ENCODE data around the gene DEPDC7. TPM values are rescaled to one million over a fixed set of nuclear protein-coding genes. Genes with fewer than 3 reads are reported as not detected.

Gene DEPDC7
- total and polyA plus RNA-seq, 2 of the 4 experiments (the other 2 are of a cell fraction): 7.4 to 9.7 TPM

DNA sequence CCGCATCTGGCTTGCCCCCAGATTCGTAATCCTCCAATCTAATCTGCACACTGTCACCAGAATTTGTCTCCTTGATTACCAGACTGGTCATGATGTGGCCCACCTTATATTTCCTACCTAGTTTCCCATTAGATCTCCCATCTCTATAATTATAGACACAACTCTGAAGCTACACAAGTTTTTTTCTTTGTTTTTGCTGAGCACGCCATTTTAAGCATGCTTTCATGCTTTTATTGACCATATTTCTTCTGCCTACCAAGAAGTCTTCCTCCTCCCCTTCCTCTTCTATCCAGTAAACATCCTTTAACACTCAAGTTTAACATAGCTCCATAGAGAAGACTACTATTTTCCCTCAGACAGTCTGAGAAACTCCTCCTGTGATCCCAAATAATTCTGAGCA lies 24.3 kb upstream of the DEPDC7 start:
- ChIA-PET POLR2A (ENCODE audit: unreplicated experiment) (no interaction called here), CTCF (no interaction called here)
- TF ChIP-seq MAFK (IDR thresholded peaks at IDR 0.05; ENCODE audit: low read depth, low read length) (peak; percentile 42; the same call in 1 of the 2 replicates), POLR2A (IDR thresholded peaks at IDR 0.05; ENCODE audit: low read depth, low read length) (no peak)
- no peaks in the 10 kb centered on the region for H4K20me1 ChIP-seq (ENCODE audit: insufficient read depth, low read length)
- WGBS, 2 experiments (ENCODE audit: extremely low coverage in 2 of 2, insufficient read length in 1 of 2): 88% methylated on average over 3 of the region's 3 CpGs; no CpG with 5 or more reads in 1 of the 2 experiments
- ATAC-seq (ENCODE audit: low read depth) (no peak), DNase-seq (no peak)
- no peak overlapping the region for H2AK5ac ChIP-seq (ENCODE audit: low read depth, low read length)
- no peak overlapping the region for H3K4me3 ChIP-seq (ENCODE audit: insufficient read depth, low read depth, low read length)
- H3K4ac ChIP-seq (ENCODE audit: low read depth, low read length): no peak overlapping the region
- BruUV-seq (replicated peaks): no TSS peak
- no peaks in the 10 kb centered on the region for H3K9me1 ChIP-seq (ENCODE audit: insufficient read depth, low read length)
- no peaks in the 10 kb centered on the region for H3K27me3 ChIP-seq (ENCODE audit: control insufficient read depth, insufficient read depth, low read length)
- H3K23ac ChIP-seq (ENCODE audit: low read depth, low read length): no peak overlapping the region
- H3K18ac ChIP-seq (ENCODE audit: low read depth, low read length): no peak overlapping the region
- no peak overlapping the region for H3K9ac ChIP-seq (ENCODE audit: low read depth, low read length)
- no peak overlapping the region for H4K8ac ChIP-seq (ENCODE audit: low read depth in 2 of 2, low read length in 2 of 2)
- no peak overlapping the region for H2BK15ac ChIP-seq (ENCODE audit: low read depth, low read length)
- no peak overlapping the region for H2BK20ac ChIP-seq (ENCODE audit: low read depth, low read length)
- H2BK120ac ChIP-seq (ENCODE audit: low read depth, low read length): no peak overlapping the region
- in situ Hi-C loops (cut with MboI; ENCODE audit: low sequenced_read_pairs) (no loop called here), intact Hi-C loops (cut with micrococcal nuclease) (no loop called here), dilution Hi-C loops (cut with HindIII; ENCODE audit: low sequenced_read_pairs, unreplicated experiment) (no loop called here)
- no peak overlapping the region for H2AFZ ChIP-seq (replicated peaks; ENCODE audit: low read length, poor library complexity)
- H4K91ac ChIP-seq (ENCODE audit: insufficient read depth, low read depth, low read length): no peak overlapping the region
- no peak overlapping the region for H3K14ac ChIP-seq (replicated peaks; ENCODE audit: low read depth, low read length)
- no peak overlapping the region for H4K5ac ChIP-seq (ENCODE audit: low read depth, low read length)
- no peak overlapping the region for H3K27ac ChIP-seq (ENCODE audit: insufficient read depth, low read length)
- H2BK5ac ChIP-seq (ENCODE audit: low read depth, low read length, poor library complexity, severe bottlenecking): no peak overlapping the region
- H3K79me1 ChIP-seq (ENCODE audit: low read depth in 1 of 2, low read length in 2 of 2): no peaks in the 10 kb centered on the region
- H3K9me3 ChIP-seq (ENCODE audit: control insufficient read depth, insufficient read depth, low read length): peaks cover 4% of the 10 kb centered on the region
- H2AK9ac ChIP-seq (replicated peaks; ENCODE audit: low read depth, low read length, poor library complexity): no peak overlapping the region
- H3K56ac ChIP-seq (ENCODE audit: extremely low read depth, insufficient read depth, low read length): no peak overlapping the region
- H3K4me1 ChIP-seq (ENCODE audit: control insufficient read depth, insufficient read depth, low read length): no peaks in the 10 kb centered on the region
- H3K4me2 ChIP-seq (ENCODE audit: low read depth, low read length): no peak overlapping the region
- no peaks in the 10 kb centered on the region for H3K36me3 ChIP-seq (ENCODE audit: control insufficient read depth, insufficient read depth, low read length)

Data from IMR-90 (cell line).